Esophagus squamous epithelium (tissue), 5 donors: ENCODE results near the gene SPECC1. TPM values are rescaled to one million over a fixed set of nuclear protein-coding genes. Genes with fewer than 3 reads are reported as not detected.

ENCODE experiments used
- DNase-seq: peaks from one replicate; lab custom pipeline; 2025; lab: John Stamatoyannopoulos, UW
- H3K27ac ChIP-seq, 4 donors: fragments of 200-600 bp; sonication (generic); one replicate each; pipeline ENCODE4 v1.5.1; 2016 to 2019; ENCODE audit warnings: mild to moderate bottlenecking in 1 of 4
- H3K27me3 ChIP-seq, 4 donors: fragments of 200-600 bp; sonication (generic); 1 replicate in 3 of 4; 2 replicates in 1 of 4; pipeline versions ENCODE4 v1.5.1 to v1.6.0; 2017 to 2021; ENCODE audit warnings: antibody characterized with exemption in 1 of 4
- H3K36me3 ChIP-seq, 3 donors: fragments of 200-600 bp; sonication (generic); one replicate each; pipeline ENCODE4 v1.5.1; 2016 to 2019
- H3K4me1 ChIP-seq, 3 donors: fragments of 200-600 bp; sonication (generic); one replicate each; pipeline ENCODE4 v1.5.1; 2017 to 2019
- H3K4me3 ChIP-seq, 4 donors: fragments of 200-600 bp; sonication (generic); 1 replicate in 3 of 4; 2 replicates in 1 of 4; pipeline ENCODE4 v1.5.1; 2016 to 2019; ENCODE audit warnings: mild to moderate bottlenecking in 2 of 4, moderate library complexity in 1 of 4
- H3K9me3 ChIP-seq, 3 donors: fragments of 200-600 bp; sonication (generic); one replicate each; pipeline ENCODE4 v1.5.1; 2016 to 2019
- CTCF ChIP-seq, 6 experiments: fragments of 450-650 bp in 4 of 6; fragments of 200-600 bp in 2 of 6; sonication (generic) in 2 of 6; IDR thresholded peaks; one replicate each; pipeline ENCODE4 v1.5.1; 2016 to 2019; ENCODE audit warnings: antibody characterized with exemption in 6 of 6, mild to moderate bottlenecking in 4 of 6, moderate library complexity in 4 of 6
- POLR2A ChIP-seq, 4 donors: fragments of 450-650 bp; IDR thresholded peaks; one replicate each; pipeline ENCODE4 v1.6.1; 2017; ENCODE audit warnings: antibody characterized with exemption in 4 of 4, mild to moderate bottlenecking in 4 of 4, moderate library complexity in 3 of 4
- WGBS, 2 donors: methylation state at CpG; one replicate each; pipeline ENCODE4 v1.1.5; 2018; 5-methylcytosine and 5-hydroxymethylcytosine counted together
- intact Hi-C: fragments of 100-400 bp; cut with DNase I; formaldehyde crosslinking; loops from one replicate; pipeline ENCODE4 v1.15.0; 2022
- total RNA-seq, 4 donors: library from RNA; depleted of rRNA; stranded (reverse); fragments of >200 nt; gene quantifications; one replicate each; pipeline ENCODE4 v1.1.0, GENCODE V29; 2016
- donor health status: DM: yes; HTN: yes; CAD: no.

Gene SPECC1
- total RNA-seq, 4 donors from 2014 or later, result 13.8 to 29.6 (median 19.0) TPM

GRCh38 chr17:20123209-20123608 is 114.0 kb downstream of the SPECC1 start:
- Histone ChIP-seq H3K4me1 (peaks cover 0 to 9% (median 0%) of the 10 kb centered on the region in 3 donors), H3K27ac (no peak overlapping the region), H3K27me3 (no peaks in the 10 kb centered on the region), H3K36me3 (no peaks in the 10 kb centered on the region), H3K4me3 (no peak overlapping the region), H3K9me3 (no peaks in the 10 kb centered on the region)
- WGBS, 2 donors, result 49% methylated on average over 4 of the region's 4 CpGs
- intact Hi-C loops, result loop anchor here (5.0 kb wide), 1 partner anchor 199 kb away; no protein-coding TSS in a partner anchor
- no peak for DNase-seq
- TF ChIP-seq POLR2A (IDR thresholded peaks at IDR 0.05), result no peak
- TF ChIP-seq CTCF (IDR thresholded peaks at IDR 0.05), result no peak

- peaks cover 0 to 9% (median 0%) of the 10 kb centered on the region in 3 donors for H3K4me1 ChIP-seq
- H3K27ac ChIP-seq, result no peak overlapping the region
- H3K36me3 ChIP-seq, result no peaks in the 10 kb centered on the region
- no peaks in the 10 kb centered on the region for H3K27me3 ChIP-seq
- intact Hi-C loops, result no loop called here
- H3K4me3 ChIP-seq, result no peak overlapping the region
- H3K9me3 ChIP-seq, result no peaks in the 10 kb centered on the region
- TF ChIP-seq POLR2A (IDR thresholded peaks at IDR 0.05) (no peak), CTCF (IDR thresholded peaks at IDR 0.05) (no peak)
- no peak for DNase-seq
- WGBS, 2 donors, result 58 to 66% methylated on average over 6 of the region's 6 CpGs
Measured at GRCh38 chr17:20125724-20126123, 116.6 kb downstream of the SPECC1 start.

- no peaks in the 10 kb centered on the region for H3K36me3 ChIP-seq
- TF ChIP-seq POLR2A (IDR thresholded peaks at IDR 0.05), result no peak
- no peak for TF ChIP-seq CTCF (IDR thresholded peaks at IDR 0.05)
- intact Hi-C loops, result no loop called here
- DNase-seq, result no peak
- WGBS, 2 donors, result 86 to 94% methylated on average over 6 of the region's 6 CpGs
- no peak overlapping the region for H3K27ac ChIP-seq
- no peak overlapping the region for H3K4me3 ChIP-seq
- H3K9me3 ChIP-seq, result no peaks in the 10 kb centered on the region
- peaks cover 0 to 3% (median 0%) of the 10 kb centered on the region in 3 donors for H3K4me1 ChIP-seq
- H3K27me3 ChIP-seq, result no peaks in the 10 kb centered on the region
Measured at GRCh38 chr17:20127360-20128035, 118.3 kb downstream of the SPECC1 start.

GRCh38 chr17:20128036-20128667 is 119.0 kb downstream of the SPECC1 start:
- Histone ChIP-seq H3K27me3 (no peaks in the 10 kb centered on the region), H3K9me3 (no peaks in the 10 kb centered on the region), H3K27ac (no peak overlapping the region), H3K4me1 (no peaks in the 10 kb centered on the region), H3K36me3 (no peaks in the 10 kb centered on the region), H3K4me3 (no peak overlapping the region)
- 74 to 76% methylated on average over 4 of the region's 4 CpGs for WGBS, 2 donors
- intact Hi-C loops, result no loop called here
- TF ChIP-seq POLR2A (IDR thresholded peaks at IDR 0.05), result no peak
- no peak for DNase-seq

- TF ChIP-seq CTCF (IDR thresholded peaks at IDR 0.05), result no peak
- TF ChIP-seq POLR2A (IDR thresholded peaks at IDR 0.05), result no peak
- Histone ChIP-seq H3K27me3 (no peaks in the 10 kb centered on the region), H3K4me1 (no peaks in the 10 kb centered on the region), H3K27ac (no peak overlapping the region), H3K4me3 (no peak overlapping the region), H3K9me3 (no peaks in the 10 kb centered on the region), H3K36me3 (no peaks in the 10 kb centered on the region)
- DNase-seq, result no peak
- intact Hi-C loops, result no loop called here
- 64 to 77% methylated on average over 5 of the region's 5 CpGs for WGBS, 2 donors
Measured at GRCh38 chr17:20133517-20133916, 124.4 kb downstream of the SPECC1 start.
